Heart left ventricle (tissue), 13 donors: ENCODE measurements around the gene LPP.

Source experiments
- POLR2A ChIP-seq, 2 donors: fragments of 450-650 bp; IDR thresholded peaks; one replicate each; pipeline ENCODE4 v1.6.1; 2017; ENCODE audit warnings: antibody characterized with exemption in 2 of 2, mild to moderate bottlenecking in 2 of 2, moderate library complexity in 2 of 2
- TF ChIP-seq, protein P1 (sequence below), 12 donors: fragments of 200-600 bp; sonication (generic) in 4 of 12; IDR thresholded peaks; one replicate each; pipeline versions ENCODE4 v1.5.0 to v1.8.0; 2018 to 2022; ENCODE audit warnings: antibody characterized with exemption in 12 of 12, mild to moderate bottlenecking in 5 of 12
- donor health status: ischemic (EF 13 %, LVEDD 7.1; RV severe dilation, severe dysfunction).
- donor health status: DM: no; HTN: yes; CAD: no.
- donor health status: DM: no; HTN: no; CAD: no.
- donor health status: ischemic (EF 25% LVEDD 6.9; RV normal size, moderate dysfunction).
- donor health status: ischemic (EF 25% LVEDD 5.7; RV mildly dilated, moderate dysfunction).
- donor health status: ischemic (EF 35%, LVEDD 5.7; RV mildly dilated, moderate dysfunction).
- donor health status: nonischemic (EF 11% LVEDD 7.7; RV severe dilation, severe dysfunction).
- donor health status: DM: yes; HTN: yes; CAD: no.
- donor health status: PGD.
- donor health status: ischemic (EF 29% LVEDD 5.4; RV normal size, mild dysfunction).
- donor health status: nonischemic (EF 23%, LVEDD 6.1; RV moderate dilation, normal function).

GRCh38 chr3:188817935-188818269 lies 663.9 kb downstream of the LPP start:
- TF ChIP-seq, protein P1, sequence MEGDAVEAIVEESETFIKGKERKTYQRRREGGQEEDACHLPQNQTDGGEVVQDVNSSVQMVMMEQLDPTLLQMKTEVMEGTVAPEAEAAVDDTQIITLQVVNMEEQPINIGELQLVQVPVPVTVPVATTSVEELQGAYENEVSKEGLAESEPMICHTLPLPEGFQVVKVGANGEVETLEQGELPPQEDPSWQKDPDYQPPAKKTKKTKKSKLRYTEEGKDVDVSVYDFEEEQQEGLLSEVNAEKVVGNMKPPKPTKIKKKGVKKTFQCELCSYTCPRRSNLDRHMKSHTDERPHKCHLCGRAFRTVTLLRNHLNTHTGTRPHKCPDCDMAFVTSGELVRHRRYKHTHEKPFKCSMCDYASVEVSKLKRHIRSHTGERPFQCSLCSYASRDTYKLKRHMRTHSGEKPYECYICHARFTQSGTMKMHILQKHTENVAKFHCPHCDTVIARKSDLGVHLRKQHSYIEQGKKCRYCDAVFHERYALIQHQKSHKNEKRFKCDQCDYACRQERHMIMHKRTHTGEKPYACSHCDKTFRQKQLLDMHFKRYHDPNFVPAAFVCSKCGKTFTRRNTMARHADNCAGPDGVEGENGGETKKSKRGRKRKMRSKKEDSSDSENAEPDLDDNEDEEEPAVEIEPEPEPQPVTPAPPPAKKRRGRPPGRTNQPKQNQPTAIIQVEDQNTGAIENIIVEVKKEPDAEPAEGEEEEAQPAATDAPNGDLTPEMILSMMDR (IDR thresholded peaks at IDR 0.05) = no peak
- no peak for TF ChIP-seq POLR2A (IDR thresholded peaks at IDR 0.05)
